Measurements from ENCODE around the gene MIEF2. TPM values are rescaled to one million over a fixed set of nuclear protein-coding genes. Genes with fewer than 3 reads are reported as not detected.

MIEF2 gene
- total and polyA plus RNA-seq, 8 donors, result 5.8 to 11.1 (median 9.1) TPM

DNA sequence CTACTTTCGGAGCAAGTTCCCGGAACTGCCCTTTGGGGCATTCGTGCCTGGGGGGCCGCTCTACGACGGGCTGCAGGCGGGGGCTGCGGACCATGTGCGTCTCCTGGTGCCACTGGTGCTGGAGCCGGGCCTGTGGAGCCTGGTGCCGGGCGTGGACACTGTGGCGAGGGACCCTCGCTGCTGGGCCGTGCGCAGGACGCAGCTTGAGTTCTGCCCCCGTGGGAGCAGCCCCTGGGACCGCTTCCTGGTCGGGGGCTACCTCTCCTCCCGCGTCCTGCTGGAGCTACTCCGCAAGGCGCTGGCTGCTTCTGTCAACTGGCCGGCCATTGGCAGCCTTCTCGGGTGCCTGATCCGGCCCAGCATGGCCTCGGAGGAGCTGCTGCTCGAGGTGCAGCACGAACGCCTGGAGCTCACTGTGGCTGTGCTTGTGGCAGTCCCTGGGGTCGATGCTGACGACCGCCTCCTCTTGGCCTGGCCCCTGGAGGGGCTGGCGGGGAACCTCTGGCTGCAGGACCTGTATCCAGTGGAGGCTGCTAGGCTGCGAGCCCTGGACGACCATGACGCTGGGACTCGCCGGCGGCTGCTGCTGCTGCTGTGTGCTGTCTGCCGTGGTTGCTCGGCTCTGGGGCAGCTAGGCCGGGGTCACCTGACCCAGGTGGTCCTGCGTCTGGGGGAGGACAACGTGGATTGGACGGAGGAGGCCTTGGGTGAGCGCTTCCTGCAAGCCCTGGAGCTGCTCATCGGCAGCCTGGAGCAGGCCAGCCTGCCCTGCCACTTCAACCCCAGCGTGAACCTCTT lies 3.6 kb downstream of the MIEF2 start:
- TF ChIP-seq, protein P1, sequence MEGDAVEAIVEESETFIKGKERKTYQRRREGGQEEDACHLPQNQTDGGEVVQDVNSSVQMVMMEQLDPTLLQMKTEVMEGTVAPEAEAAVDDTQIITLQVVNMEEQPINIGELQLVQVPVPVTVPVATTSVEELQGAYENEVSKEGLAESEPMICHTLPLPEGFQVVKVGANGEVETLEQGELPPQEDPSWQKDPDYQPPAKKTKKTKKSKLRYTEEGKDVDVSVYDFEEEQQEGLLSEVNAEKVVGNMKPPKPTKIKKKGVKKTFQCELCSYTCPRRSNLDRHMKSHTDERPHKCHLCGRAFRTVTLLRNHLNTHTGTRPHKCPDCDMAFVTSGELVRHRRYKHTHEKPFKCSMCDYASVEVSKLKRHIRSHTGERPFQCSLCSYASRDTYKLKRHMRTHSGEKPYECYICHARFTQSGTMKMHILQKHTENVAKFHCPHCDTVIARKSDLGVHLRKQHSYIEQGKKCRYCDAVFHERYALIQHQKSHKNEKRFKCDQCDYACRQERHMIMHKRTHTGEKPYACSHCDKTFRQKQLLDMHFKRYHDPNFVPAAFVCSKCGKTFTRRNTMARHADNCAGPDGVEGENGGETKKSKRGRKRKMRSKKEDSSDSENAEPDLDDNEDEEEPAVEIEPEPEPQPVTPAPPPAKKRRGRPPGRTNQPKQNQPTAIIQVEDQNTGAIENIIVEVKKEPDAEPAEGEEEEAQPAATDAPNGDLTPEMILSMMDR (IDR thresholded peaks at IDR 0.05), result no peak
- Histone ChIP-seq H3K4me3 (no peak overlapping the region), H3K4me1 (peaks cover 19 to 28% (median 22%) of the 10 kb centered on the region in 3 donors), H3K36me3 (peaks cover 0 to 27% (median 12%) of the 10 kb centered on the region in 3 donors), H3K27me3 (no peaks in the 10 kb centered on the region), H3K27ac (no peak overlapping the region), H3K9me3 (no peaks in the 10 kb centered on the region)
- ATAC-seq (no peak), FAIRE-seq (no peak), DNase-seq (peak in 4 of 6 donors; percentile 17 to 79 (median 50))
- intact Hi-C loops (cut with DNase I), result no loop called here
- WGBS, 2 donors, result 90 to 93% methylated on average over 50 of the region's 50 CpGs

DNA sequence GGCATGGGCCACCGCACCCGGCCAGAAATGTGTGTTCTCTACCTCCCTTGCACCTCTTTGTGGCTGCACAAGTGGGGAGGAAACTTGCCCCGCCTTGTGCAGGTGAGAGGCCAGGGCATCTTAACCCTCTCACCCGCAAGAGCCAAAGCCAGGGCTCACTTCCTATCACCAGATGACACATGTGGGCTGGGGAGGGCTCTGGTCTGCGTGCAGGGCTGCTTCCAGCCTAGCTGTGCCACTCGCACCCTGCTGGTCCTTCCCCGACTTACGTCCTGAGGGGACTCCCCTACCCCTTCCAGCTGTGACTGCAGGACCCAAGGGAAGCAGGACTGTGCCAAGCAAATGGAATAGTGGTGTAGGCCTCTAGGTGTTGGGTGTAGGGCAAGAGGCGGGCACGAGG lies 6.9 kb downstream of the MIEF2 start:
- intact Hi-C loops (cut with DNase I), result no loop called here
- Histone ChIP-seq H3K4me1 (peaks cover 5 to 10% (median 10%) of the 10 kb centered on the region in 3 donors), H3K27me3 (no peaks in the 10 kb centered on the region), H3K9me3 (no peaks in the 10 kb centered on the region), H3K4me3 (no peak overlapping the region), H3K27ac (no peak overlapping the region), H3K36me3 (peaks cover 0 to 27% (median 12%) of the 10 kb centered on the region in 3 donors)
- 80 to 83% methylated on average over 10 of the region's 10 CpGs for WGBS, 2 donors
- DNase-seq (no peak), ATAC-seq (no peak), FAIRE-seq (no peak)
- TF ChIP-seq, protein P1 (IDR thresholded peaks at IDR 0.05), result no peak

GRCh38 chr17:18267927-18268711 lies 7.7 kb downstream of the MIEF2 start:
- H3K27me3 ChIP-seq, result no peaks in the 10 kb centered on the region
- DNase-seq, result no peak
- H3K4me3 ChIP-seq, result no peak overlapping the region
- no peaks in the 10 kb centered on the region for H3K9me3 ChIP-seq
- H3K27ac ChIP-seq, result no peak overlapping the region
- H3K4me1 ChIP-seq, result peaks cover 0 to 3% (median 3%) of the 10 kb centered on the region in 3 donors
- TF ChIP-seq, protein P1 (IDR thresholded peaks at IDR 0.05), result no peak
- peak in 1 of 4 donors; percentile 5 for ATAC-seq
- 61 to 65% methylated on average over 14 of the region's 14 CpGs for WGBS, 2 donors
- FAIRE-seq, result no peak
- intact Hi-C loops (cut with DNase I), result no loop called here
- H3K36me3 ChIP-seq, result peaks cover 0 to 26% (median 12%) of the 10 kb centered on the region in 3 donors

DNA sequence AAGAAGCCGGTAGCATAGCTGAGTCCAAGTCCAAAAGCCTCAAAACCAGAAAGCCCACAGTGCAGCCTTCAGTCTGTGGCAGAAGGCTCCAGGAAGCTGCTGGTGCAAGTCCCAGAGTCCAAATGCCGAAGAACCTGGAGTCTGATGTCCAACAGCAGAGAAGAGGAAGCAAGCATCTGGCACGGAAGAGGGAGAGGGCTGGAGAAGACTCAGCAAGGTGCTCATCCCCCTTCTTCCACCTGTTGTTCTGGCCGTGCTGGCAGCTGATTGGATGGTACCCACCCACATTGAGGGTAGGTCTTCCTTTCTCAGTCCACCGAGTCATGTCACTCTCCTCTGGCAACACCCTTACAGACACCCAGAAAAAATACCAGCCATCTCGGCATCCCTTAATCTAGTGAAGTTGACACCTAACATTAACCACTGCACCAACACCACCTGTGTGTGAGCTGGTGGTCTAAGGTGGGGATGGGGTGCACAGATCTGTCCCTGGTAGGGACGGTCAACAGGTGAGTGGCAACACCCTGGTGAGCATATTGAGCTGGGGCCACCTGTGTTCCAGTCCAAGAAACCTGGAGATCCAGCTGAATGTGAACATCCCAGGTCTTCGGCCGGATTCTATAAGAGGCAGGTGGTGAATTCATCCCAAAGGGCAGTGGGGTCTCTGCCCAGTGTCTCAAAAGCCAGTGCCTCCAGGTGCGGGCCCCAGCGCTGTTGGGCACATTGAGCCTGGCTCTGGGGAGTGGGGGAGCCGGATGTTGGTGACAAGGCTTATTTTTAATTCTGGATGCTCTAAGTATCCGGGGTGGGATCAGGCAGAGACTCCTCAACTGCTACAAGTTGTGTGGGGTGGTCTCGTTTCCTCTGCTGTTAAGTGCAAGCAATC lies 9.8 kb downstream of the MIEF2 start:
- no peak for ATAC-seq
- Histone ChIP-seq H3K4me3 (no peak overlapping the region), H3K9me3 (no peaks in the 10 kb centered on the region), H3K36me3 (peaks cover 0 to 16% (median 4%) of the 10 kb centered on the region in 3 donors), H3K27ac (no peak overlapping the region), H3K27me3 (no peaks in the 10 kb centered on the region), H3K4me1 (no peaks in the 10 kb centered on the region)
- TF ChIP-seq, protein P1 (IDR thresholded peaks at IDR 0.05), result no peak
- FAIRE-seq, result no peak
- DNase-seq, result no peak
- intact Hi-C loops (cut with DNase I), result no loop called here
- WGBS, 2 donors, result 83 to 87% methylated on average over 14 of the region's 14 CpGs
